Caki2 (cell line): ENCODE measurements around the gene TENT5C. TPM values are rescaled to one million over a fixed set of nuclear protein-coding genes. Genes with fewer than 3 reads are reported as not detected.

Experiments used
- DNase-seq: peaks from one replicate; pipeline ENCODE4 v3.0.0-alpha.2; 2015; ENCODE audit warnings: low read depth
- in situ Hi-C: cut with HindIII; loops from 2 replicates; pipeline ENCODE4 v1.10.0; 2016; ENCODE audit warnings: low sequenced_read_pairs, low pct_unique_long_range_greater_than_20kb, mixed read lengths
- total RNA-seq: library from RNA; depleted of rRNA; stranded (reverse); fragments of >200 nt; shearing (Covaris generic); gene quantifications from 2 replicates; pipeline ENCODE4 v1.2.3, GENCODE V29; 2014; ENCODE audit warnings: low replicate concordance

Gene TENT5C
- total RNA-seq, 1 experiment from 2014 or later = 0.07 TPM

GRCh38 chr1:117657949-117658660 is 52.3 kb downstream of the TENT5C start:
- in situ Hi-C loops = no loop called here

GRCh38 chr1:117658676-117659075 is 52.8 kb downstream of the TENT5C start:
- DNase-seq = no peak
- in situ Hi-C loops = no loop called here

More at GRCh38 chr1:117657949-117658660, 52.3 kb downstream of the TENT5C start:
- DNase-seq = no peak

- DNase-seq = no peak
- in situ Hi-C loops = no loop called here
Measured at GRCh38 chr1:117659550-117660270, 53.9 kb downstream of the TENT5C start.

GRCh38 chr1:117660271-117660965 is 54.6 kb downstream of the TENT5C start:
- DNase-seq = no peak
- in situ Hi-C loops = no loop called here

GRCh38 chr1:117661027-117661426 is 55.2 kb downstream of the TENT5C start:
- no peak for DNase-seq
- in situ Hi-C loops = no loop called here

- in situ Hi-C loops = no loop called here
- DNase-seq = no peak
Measured at GRCh38 chr1:117662667-117663066, 56.8 kb downstream of the TENT5C start.

GRCh38 chr1:117663156-117663902 is 57.5 kb downstream of the TENT5C start:
- DNase-seq = no peak
- in situ Hi-C loops = no loop called here

- in situ Hi-C loops = no loop called here
- DNase-seq = no peak
Measured at GRCh38 chr1:117664314-117664713, 58.5 kb downstream of the TENT5C start.

GRCh38 chr1:117665556-117666270 is 59.9 kb downstream of the TENT5C start:
- no peak for DNase-seq
- in situ Hi-C loops = no loop called here

- in situ Hi-C loops = no loop called here
- DNase-seq = no peak
Measured at GRCh38 chr1:117669572-117669971, 63.7 kb downstream of the TENT5C start.

GRCh38 chr1:117670976-117671780 is 65.3 kb downstream of the TENT5C start:
- no peak for DNase-seq
- in situ Hi-C loops = no loop called here

GRCh38 chr1:117671781-117672501 is 66.1 kb downstream of the TENT5C start:
- in situ Hi-C loops = no loop called here
- DNase-seq = no peak

GRCh38 chr1:117672756-117673155 is 66.9 kb downstream of the TENT5C start:
- DNase-seq = no peak
- in situ Hi-C loops = no loop called here

GRCh38 chr1:117673405-117673804 is 67.6 kb downstream of the TENT5C start:
- no peak for DNase-seq
- in situ Hi-C loops = no loop called here

- DNase-seq = no peak
- in situ Hi-C loops = no loop called here
Measured at GRCh38 chr1:117674521-117675400, 68.9 kb downstream of the TENT5C start.

GRCh38 chr1:117675907-117676430 is 70.1 kb downstream of the TENT5C start:
- DNase-seq = no peak
- in situ Hi-C loops = no loop called here
